IMR-90 (cell line): ENCODE data around the gene COL1A1. TPM values are rescaled to one million over a fixed set of nuclear protein-coding genes. Genes with fewer than 3 reads are reported as not detected.

Experiments
- ATAC-seq: fragments of 200-7000 bp; cut with Tn5 transposase; 2 replicates; pipeline ENCODE4 v1.9.1; 2020; ENCODE audit warnings: low read depth, mild to moderate bottlenecking, moderate library complexity
- BruUV-seq: library from RNA; stranded (reverse); fragments of 400-500 nt; replicated peaks from 2 replicates; lab custom pipeline; 2021; lab: Mats Ljungman, UMichigan
- CTCF ChIA-PET: fragments of 300-600 bp; formaldehyde crosslinking; extraction: SDS; loops from one replicate; lab custom pipeline; 2021; ENCODE audit warnings: antibody characterized with exemption; lab: Yijun Ruan, JAX
- POLR2A ChIA-PET: fragments of 300-600 bp; sonication (Branson Sonifier 250); formaldehyde crosslinking; loops from one replicate; lab custom pipeline; 2022; ENCODE audit warnings: antibody characterized with exemption; ENCODE audit not compliant: unreplicated experiment; lab: Charles Lee
- DNase-seq: peaks from one replicate; pipeline ENCODE4 v3.0.0; 2013
- H2AFZ ChIP-seq: replicated peaks from 2 replicates; pipeline ENCODE3; 2013; ENCODE audit warnings: low read length, mild to moderate bottlenecking; ENCODE audit not compliant: poor library complexity
- H2AK5ac ChIP-seq: 2 replicates; pipeline ENCODE4 v1.6.1; 2013; ENCODE audit warnings: low read depth, low read length, inconsistent platforms
- H2AK9ac ChIP-seq: replicated peaks from 2 replicates; pipeline ENCODE3; 2013; ENCODE audit warnings: mild to moderate bottlenecking, low read depth, low read length, moderate library complexity; ENCODE audit not compliant: poor library complexity
- H2BK120ac ChIP-seq: 2 replicates; pipeline ENCODE4 v1.6.1; 2013; ENCODE audit warnings: low read depth, low read length, inconsistent platforms
- H2BK15ac ChIP-seq: 3 replicates; pipeline ENCODE4 v1.6.1; 2013; ENCODE audit warnings: low read depth, low read length, inconsistent platforms
- H2BK20ac ChIP-seq: 2 replicates; pipeline ENCODE4 v1.6.1; 2013; ENCODE audit warnings: low read depth, mild to moderate bottlenecking, inconsistent platforms, low read length, moderate library complexity
- H2BK5ac ChIP-seq: 2 replicates; pipeline ENCODE4 v1.6.1; 2013; ENCODE audit warnings: mild to moderate bottlenecking, low read depth, low read length, inconsistent platforms; ENCODE audit not compliant: poor library complexity, severe bottlenecking
- H3K14ac ChIP-seq: replicated peaks from 2 replicates; pipeline ENCODE4 v1.6.1; 2013; ENCODE audit warnings: low read depth, low read length, inconsistent platforms
- H3K18ac ChIP-seq: 2 replicates; pipeline ENCODE4 v1.6.1; 2013; ENCODE audit warnings: low read depth, low read length, control low read depth
- H3K23ac ChIP-seq: 2 replicates; pipeline ENCODE4 v1.6.1; 2013; ENCODE audit warnings: low read depth, low read length, inconsistent platforms
- H3K27ac ChIP-seq: 2 replicates; pipeline ENCODE4 v1.5.1; 2013; ENCODE audit warnings: mild to moderate bottlenecking, control low read depth, low read length; ENCODE audit not compliant: insufficient read depth
- H3K27me3 ChIP-seq: 2 replicates; pipeline ENCODE4 v1.6.1; 2013; ENCODE audit warnings: low read length; ENCODE audit not compliant: control insufficient read depth, insufficient read depth
- H3K36me3 ChIP-seq: 2 replicates; pipeline ENCODE4 v1.6.1; 2013; ENCODE audit warnings: low read length, mixed read lengths; ENCODE audit not compliant: control insufficient read depth, insufficient read depth
- H3K4ac ChIP-seq: 2 replicates; pipeline ENCODE4 v1.6.1; 2013; ENCODE audit warnings: low read depth, low read length, inconsistent platforms
- H3K4me1 ChIP-seq: 2 replicates; pipeline ENCODE4 v1.6.1; 2013; ENCODE audit warnings: low read length, mixed read lengths; ENCODE audit not compliant: control insufficient read depth, insufficient read depth
- H3K4me2 ChIP-seq: 2 replicates; pipeline ENCODE4 v1.6.1; 2013; ENCODE audit warnings: low read depth, mild to moderate bottlenecking, control low read depth, low read length, moderate library complexity
- H3K4me3 ChIP-seq: 2 replicates; pipeline ENCODE4 v1.5.1; 2013; ENCODE audit warnings: low read depth, mild to moderate bottlenecking, control low read depth, low read length, moderate library complexity; ENCODE audit not compliant: insufficient read depth
- H3K56ac ChIP-seq: 2 replicates; pipeline ENCODE4 v1.6.1; 2013; ENCODE audit warnings: low read length, inconsistent platforms; ENCODE audit not compliant: insufficient read depth; ENCODE audit errors: extremely low read depth
- H3K79me1 ChIP-seq, 2 experiments: 2 replicates each; pipeline ENCODE4 v1.6.1; 2013; ENCODE audit warnings: low read length in 2 of 2, inconsistent platforms in 1 of 2, low read depth in 1 of 2
- H3K9ac ChIP-seq: 2 replicates; pipeline ENCODE4 v1.6.1; 2013; ENCODE audit warnings: low read depth, low read length, control low read depth
- H3K9me1 ChIP-seq: 2 replicates; pipeline ENCODE4 v1.6.1; 2013; ENCODE audit warnings: low read length, inconsistent platforms; ENCODE audit not compliant: insufficient read depth
- H3K9me3 ChIP-seq: 2 replicates; pipeline ENCODE4 v1.6.1; 2013; ENCODE audit warnings: low read length; ENCODE audit not compliant: control insufficient read depth, insufficient read depth
- H4K20me1 ChIP-seq: 2 replicates; pipeline ENCODE4 v1.6.1; 2013; ENCODE audit warnings: low read length, inconsistent platforms; ENCODE audit not compliant: insufficient read depth
- H4K5ac ChIP-seq: 2 replicates; pipeline ENCODE4 v1.6.1; 2013; ENCODE audit warnings: mild to moderate bottlenecking, low read depth, low read length, control low read depth
- H4K8ac ChIP-seq, 2 experiments: 2 replicates each; pipeline ENCODE4 v1.6.1; 2013; ENCODE audit warnings: low read depth in 2 of 2, low read length in 2 of 2, control low read depth in 1 of 2, inconsistent platforms in 1 of 2
- H4K91ac ChIP-seq: 2 replicates; pipeline ENCODE4 v1.6.1; 2013; ENCODE audit warnings: low read depth, low read length, inconsistent platforms; ENCODE audit not compliant: insufficient read depth
- MAZ ChIP-seq: IDR thresholded peaks from 2 replicates; pipeline ENCODE4 v1.6.1; 2012; ENCODE audit warnings: low read depth, mild to moderate bottlenecking, low read length, improper control_type of control experiment, moderate library complexity, borderline replicate concordance
- RFX5 ChIP-seq: IDR thresholded peaks from 2 replicates; pipeline ENCODE4 v1.8.0; 2012; ENCODE audit warnings: low read depth, mild to moderate bottlenecking, low read length, moderate library complexity
- WGBS, 2 experiments: methylation state at CpG; one replicate each; pipeline versions ENCODE4 v1.1.5 to v1.1.7; 2013; ENCODE audit warnings: missing lambda C conversion rate in 2 of 2; ENCODE audit not compliant: insufficient read length in 1 of 2; ENCODE audit errors: extremely low coverage in 2 of 2; 5-methylcytosine and 5-hydroxymethylcytosine counted together
- dilution Hi-C: fragments of 300-500 bp; cut with HindIII; formaldehyde crosslinking; loops from one replicate; pipeline ENCODE4 v1.14.3; 2018; ENCODE audit warnings: low sequenced_read_pairs; ENCODE audit not compliant: unreplicated experiment
- in situ Hi-C: fragments of 300-500 bp; cut with MboI; formaldehyde crosslinking; loops from 3 replicates; pipeline ENCODE4 v1.14.3; 2019; ENCODE audit warnings: low sequenced_read_pairs, inconsistent platforms, mixed read lengths
- intact Hi-C: fragments of 100-400 bp; cut with micrococcal nuclease; formaldehyde crosslinking; loops from 2 replicates; pipeline ENCODE4 v1.10.0; 2022
- polyA plus RNA-seq, 3 experiments: library from polyadenylated mRNA; depleted of rRNA; stranded (reverse); fragments of >200 nt; gene quantifications; 2 replicates each; pipeline ENCODE4 v1.2.3, GENCODE V29; 2012; ENCODE audit warnings: low replicate concordance in 1 of 3
- total RNA-seq: library from RNA; depleted of rRNA; stranded (reverse); fragments of >200 nt; gene quantifications from 2 replicates; pipeline ENCODE4 v1.2.3, GENCODE V29; 2012

COL1A1 gene
- total and polyA plus RNA-seq, 2 of the 4 experiments (the other 2 are of a cell fraction): 2,180 to 4,350 TPM

GRCh38 chr17:50203086-50203485 lies 1.7 kb upstream of the COL1A1 start:
- Histone ChIP-seq H3K56ac (peak overlapping the region; percentile 89; the same call in 1 of the 2 replicates), H3K4me1 (peaks cover 44% of the 10 kb centered on the region), H3K18ac (peak overlapping the region; percentile 79), H2BK5ac (peak overlapping the region; percentile 97), H4K91ac (peak overlapping the region; percentile 100), H2AFZ (peak overlapping the region; percentile 16), H2AK9ac (peak overlapping the region; percentile 100), H3K9me3 (no peaks in the 10 kb centered on the region), H2AK5ac (peak overlapping the region; percentile 99), H4K20me1 (peaks cover 32% of the 10 kb centered on the region), H2BK15ac (peak overlapping the region; percentile 98), H4K8ac (peak overlapping the region; percentile 94 to 96), H4K5ac (peak overlapping the region; percentile 75), H3K4ac (peak overlapping the region; percentile 99), H3K9me1 (peaks cover 14% of the 10 kb centered on the region), H3K36me3 (peaks cover 17% of the 10 kb centered on the region), H2BK120ac (peak overlapping the region; percentile 99), H3K79me1 (peaks cover 14 to 60% of the 10 kb centered on the region in 2 experiments; a peak in 3 of 4 replicates), H3K23ac (peak overlapping the region; percentile 94), H3K4me3 (no peak overlapping the region), H3K27ac (peak overlapping the region; percentile 96), H3K27me3 (no peaks in the 10 kb centered on the region), H3K14ac (peak overlapping the region; percentile 97), H3K9ac (peak overlapping the region; percentile 67), H3K4me2 (peak overlapping the region; percentile 71), H2BK20ac (peak overlapping the region; percentile 95)
- ATAC-seq: no peak
- ChIA-PET CTCF (interaction anchor here (1.5 kb wide), 1 partner anchor 69 kb away, joined by 3 read pairs; no protein-coding TSS in a partner anchor), POLR2A (interaction anchor here (0.6 to 8.6 kb wide), 4 partner anchors 8 to 65 kb away, joined by 3 to 149 read pairs (median 11); no protein-coding TSS in a partner anchor)
- intact Hi-C loops (no loop called here), dilution Hi-C loops (no loop called here), in situ Hi-C loops (no loop called here)
- 0% methylated on average over 2 of the region's 14 CpGs; no CpG with 5 or more reads in 1 of the 2 experiments for WGBS, 2 experiments
- DNase-seq: peak; percentile 55
- BruUV-seq: no TSS peak
- TF ChIP-seq RFX5 (no peak), MAZ (peak; percentile 51; the same call in 1 of the 2 replicates)
